NCI-H2171 (cell line): Measurements from ENCODE around the gene PSORS1C2.

Experiments used
- DNase-seq: peaks from one replicate; lab custom pipeline; 2025; lab: John Stamatoyannopoulos, UW

The PSORS1C2 gene

GRCh38 chr6:31113861-31114540, 24.9 kb downstream of the PSORS1C2 start:
- DNase-seq: no peak

DNA sequence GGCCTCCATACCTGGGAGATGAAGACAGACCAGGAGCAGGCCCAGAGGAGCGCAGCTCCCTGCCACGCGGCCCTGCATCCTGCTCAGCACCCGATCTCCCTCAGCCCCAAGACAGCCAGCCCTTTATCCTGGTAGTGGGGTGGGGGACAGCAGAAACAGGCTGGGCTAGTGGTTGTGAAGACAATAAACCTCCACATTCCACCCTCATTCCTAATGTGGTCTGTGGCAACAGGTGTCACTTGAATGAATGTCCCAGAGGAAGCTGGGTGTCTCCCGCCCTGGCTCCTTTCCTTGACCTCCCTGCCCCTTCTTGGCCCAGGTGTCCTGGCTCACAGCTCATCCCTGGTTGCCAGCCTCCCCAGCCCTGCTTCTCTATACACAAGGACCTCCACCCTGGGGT, 26.4 kb downstream of the PSORS1C2 start, which contains the start of gene C6orf15:
Gene C6orf15, minus strand, starts transcription at position 98 of the 400 bp plus-strand sequence. Its CDS starts 20 bp downstream, at position 78.
- DNase-seq: no peak

- no peak for DNase-seq
Measured at GRCh38 chr6:31111712-31112111, 27.2 kb downstream of the PSORS1C2 start.

DNA sequence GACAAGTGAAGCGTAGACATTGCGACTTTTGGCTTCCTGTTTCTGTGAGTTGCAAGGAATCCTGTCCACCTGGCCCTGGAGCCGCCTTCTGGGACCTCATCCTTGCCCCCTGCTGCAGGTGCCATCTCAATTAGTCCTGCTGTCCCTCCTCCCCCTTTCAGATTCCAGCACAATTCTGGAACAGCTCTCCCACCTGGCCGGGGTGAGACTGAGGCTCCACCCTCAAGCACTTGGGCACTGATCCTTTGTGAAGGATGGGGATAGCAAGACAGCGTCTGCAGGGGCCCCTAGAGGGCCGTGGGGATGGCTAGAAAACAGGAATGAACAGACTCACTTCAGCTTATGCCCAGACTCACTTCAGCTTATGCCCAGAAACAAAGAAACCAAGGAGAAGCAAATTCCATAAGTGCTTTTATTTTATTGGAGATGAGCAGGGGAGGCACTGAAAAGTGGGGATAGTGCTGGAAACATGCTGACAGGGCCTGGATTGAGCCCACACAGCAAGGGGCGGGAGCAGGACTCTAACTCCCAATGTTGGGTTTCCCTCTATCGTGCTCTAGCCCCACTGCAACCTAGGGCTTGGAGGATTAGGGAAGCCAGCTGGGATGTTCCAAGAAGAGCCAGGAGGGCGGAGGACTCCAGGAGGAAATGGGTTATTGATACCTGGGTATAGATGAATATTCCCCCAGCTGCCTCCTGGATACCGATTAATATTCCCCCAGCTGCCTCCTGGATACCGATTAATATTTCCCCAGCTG, 27.9 kb downstream of the PSORS1C2 start:
- no peak for DNase-seq

- no peak for DNase-seq
Measured at GRCh38 chr6:31107052-31107451, 31.8 kb downstream of the PSORS1C2 start.

DNA sequence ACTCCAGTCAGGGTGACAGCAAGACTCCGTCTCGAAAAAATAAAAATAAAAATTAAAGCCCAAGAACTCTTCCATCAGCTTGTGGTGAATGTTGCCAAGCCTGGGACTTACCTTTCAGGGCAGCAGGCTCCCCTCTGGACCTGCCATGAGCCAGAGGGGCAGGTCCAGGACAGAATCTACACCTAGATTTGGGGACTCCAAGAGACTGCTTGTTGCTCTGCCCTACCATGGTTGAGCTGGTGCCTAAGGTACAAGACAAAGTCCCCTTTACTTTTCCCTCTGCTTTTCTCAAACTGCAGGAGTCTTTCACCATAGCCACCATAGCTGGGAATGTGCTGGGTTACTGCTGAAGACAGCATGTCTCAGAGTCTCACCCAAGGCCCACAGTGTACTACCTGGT, 35.7 kb downstream of the PSORS1C2 start:
- no peak for DNase-seq

DNA sequence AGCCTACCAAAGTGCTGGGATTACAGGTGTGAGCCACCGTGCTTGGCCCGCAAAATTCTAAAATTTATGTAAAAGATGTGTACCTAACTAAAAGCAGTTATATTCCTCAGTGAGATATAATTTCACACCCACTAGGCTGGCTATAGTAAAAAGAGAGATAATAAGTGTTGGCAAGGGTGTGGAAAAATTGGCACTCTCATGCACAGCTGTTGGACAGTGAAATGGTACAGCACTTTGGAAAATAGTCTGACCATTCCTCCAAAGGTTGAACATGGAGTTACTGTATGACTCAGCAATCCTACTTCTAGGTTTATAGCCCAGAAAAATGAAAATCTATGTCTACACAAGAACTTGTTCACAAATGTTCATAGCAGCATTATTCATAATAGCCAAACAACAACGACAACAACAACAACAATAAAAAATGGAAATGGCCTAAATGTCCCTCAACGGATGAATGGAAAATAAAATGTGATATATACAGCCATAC, 40.4 kb downstream of the PSORS1C2 start:
- no peak for DNase-seq

DNA sequence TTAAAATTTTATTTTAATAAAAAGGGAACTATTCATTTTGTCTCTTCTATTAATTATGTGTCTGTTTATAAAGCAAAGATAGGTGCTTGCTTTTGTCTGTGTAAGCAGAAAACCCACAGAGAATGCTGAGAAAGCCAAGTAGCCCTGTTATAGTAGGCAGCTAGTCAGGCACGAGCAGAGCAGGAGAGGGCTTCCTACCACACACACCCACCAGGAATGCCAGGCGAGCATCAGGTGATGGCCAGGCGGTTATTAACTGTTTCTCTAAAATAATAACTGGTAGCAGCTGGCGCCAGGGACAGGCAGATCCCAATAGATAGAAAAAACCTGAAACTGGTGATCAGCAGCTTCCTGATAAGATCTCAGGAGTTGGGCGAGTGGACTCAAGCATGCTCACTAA, 42.2 kb downstream of the PSORS1C2 start:
- no peak for DNase-seq

- no peak for DNase-seq
Measured at GRCh38 chr6:31096215-31096614, 42.7 kb downstream of the PSORS1C2 start.

DNA sequence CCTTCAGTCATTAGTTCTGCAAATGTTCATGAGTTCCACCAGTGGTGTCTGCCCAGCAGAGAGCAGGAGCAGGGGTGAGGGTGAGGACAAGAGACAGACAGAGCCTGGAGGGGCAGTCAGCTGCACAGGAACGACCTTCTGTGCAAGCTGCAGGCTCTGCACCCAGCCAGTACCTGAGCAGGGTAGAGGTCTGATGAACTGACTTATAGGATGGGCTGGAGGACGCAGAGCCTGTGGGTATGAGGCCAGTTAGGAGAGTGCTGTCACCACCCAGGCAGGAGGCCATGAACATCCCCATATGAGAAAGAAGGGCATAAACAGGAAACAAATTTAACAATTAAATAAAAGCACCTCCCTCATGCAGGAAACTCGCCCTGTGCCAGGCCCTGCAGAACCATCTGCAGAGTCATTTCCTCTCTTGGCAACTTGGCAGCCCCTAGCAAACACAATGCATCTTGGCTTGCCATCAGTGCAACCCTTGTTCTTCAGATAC, 44.4 kb downstream of the PSORS1C2 start:
- DNase-seq: no peak

GRCh38 chr6:31092769-31093505, 45.9 kb downstream of the PSORS1C2 start:
- DNase-seq: no peak

- no peak for DNase-seq
Measured at GRCh38 chr6:31092238-31092637, 46.6 kb downstream of the PSORS1C2 start.

- DNase-seq: no peak
Measured at GRCh38 chr6:31091680-31092079, 47.2 kb downstream of the PSORS1C2 start.

- no peak for DNase-seq
Measured at GRCh38 chr6:31090973-31091364, 47.9 kb downstream of the PSORS1C2 start.

GRCh38 chr6:31090275-31090972, 48.4 kb downstream of the PSORS1C2 start:
- no peak for DNase-seq
